GM19467 (cell line): ENCODE data around the gene ELF3.
"Not testable (repeated sequence)": the region's sequence is repeated elsewhere in the genome, so short reads cannot be mapped to it uniquely, and the experiment has no call there.

Experiments used
- ATAC-seq: cut with Tn5 transposase; IDR thresholded peaks from one replicate; pipeline ENCODE4 v1.9.1; 2021; ENCODE audit warnings: mild to moderate bottlenecking, moderate library complexity; ENCODE audit not compliant: unreplicated experiment

ELF3 gene

DNA sequence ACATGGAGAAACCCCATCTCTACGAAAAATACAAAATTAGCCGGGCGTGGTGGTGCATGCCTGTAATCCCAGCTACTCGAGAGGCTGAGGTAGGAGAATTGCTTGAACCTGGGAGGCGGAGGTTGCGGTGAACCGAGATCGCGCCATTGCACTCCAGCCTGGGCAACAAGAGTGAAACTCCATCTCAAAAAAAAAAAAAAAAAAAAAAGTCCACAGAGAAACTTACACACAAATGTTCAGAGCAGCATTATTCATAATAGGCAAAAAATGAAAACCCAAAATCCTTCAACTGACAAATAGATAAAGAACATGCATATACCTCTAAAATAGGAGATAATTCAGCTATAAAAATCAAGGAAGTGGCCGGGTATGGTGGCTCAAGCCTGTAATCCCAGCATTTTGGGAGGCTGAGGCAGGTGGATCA is 54.5 kb downstream of the ELF3 start:
- not testable (repeated sequence) for ATAC-seq
